DND-41 (cell line): ENCODE results near the gene CFAP298.

Experiments used
- CTCF ChIP-seq: IDR thresholded peaks from 2 replicates; pipeline ENCODE4 v1.5.1; 2012; ENCODE audit warnings: borderline replicate concordance, low read length, moderate library complexity, mild to moderate bottlenecking; ENCODE audit not compliant: poor library complexity, severe bottlenecking; ENCODE audit errors: extremely low read depth
- EZH2 ChIP-seq: IDR thresholded peaks from 3 replicates; pipeline ENCODE4 v1.6.1; 2012; ENCODE audit warnings: borderline replicate concordance, low read depth, mild to moderate bottlenecking, moderate library complexity, low read length, inconsistent platforms; ENCODE audit not compliant: severe bottlenecking

GRCh38 chr21:32549886-32550285 lies 62.3 kb downstream of the CFAP298 start:
- TF ChIP-seq EZH2 (no peak), CTCF (no peak)
